Spleen (tissue), 7 donors: ENCODE results near the gene OVAAL.

Experiments used
- POLR2A ChIP-seq, 3 donors: fragments of 450-650 bp; IDR thresholded peaks; one replicate each; pipeline ENCODE4 v1.5.1; 2017; ENCODE audit warnings: antibody characterized with exemption in 3 of 3, mild to moderate bottlenecking in 1 of 3
- POLR2AphosphoS5 ChIP-seq, 3 donors: sonication (generic); formaldehyde crosslinking; IDR thresholded peaks; one replicate each; pipeline ENCODE4 v1.5.1; 2017; ENCODE audit warnings: antibody characterized with exemption in 3 of 3
- TF ChIP-seq, protein P1 (sequence below), 11 experiments: fragments of 200-600 bp in 7 of 11; fragments of 450-650 bp in 4 of 11; sonication (generic) in 4 of 11; IDR thresholded peaks in 8 of 11; conservative IDR thresholded peaks in 3 of 11; 1 replicate in 7 of 11; 2 replicates in 4 of 11; pipeline versions ENCODE4 v1.4.0 to v1.8.0; 2016 to 2021; ENCODE audit warnings: antibody characterized with exemption in 11 of 11, inconsistent platforms in 4 of 11, mild to moderate bottlenecking in 1 of 11
- donor health status: DM: no; HTN: no; CAD: no; lungs with moderate emphysema.
- donor health status: DM: no; HTN: no; CAD: no.
- donor health status: DM: no; HTN: no; CAD: no.

GRCh38 chr1:180611016-180611930 lies 52.5 kb downstream of the OVAAL start:
- TF ChIP-seq POLR2A (IDR thresholded peaks at IDR 0.05) (no peak), POLR2AphosphoS5 (IDR thresholded peaks at IDR 0.05) (no peak)
- TF ChIP-seq, protein P1, sequence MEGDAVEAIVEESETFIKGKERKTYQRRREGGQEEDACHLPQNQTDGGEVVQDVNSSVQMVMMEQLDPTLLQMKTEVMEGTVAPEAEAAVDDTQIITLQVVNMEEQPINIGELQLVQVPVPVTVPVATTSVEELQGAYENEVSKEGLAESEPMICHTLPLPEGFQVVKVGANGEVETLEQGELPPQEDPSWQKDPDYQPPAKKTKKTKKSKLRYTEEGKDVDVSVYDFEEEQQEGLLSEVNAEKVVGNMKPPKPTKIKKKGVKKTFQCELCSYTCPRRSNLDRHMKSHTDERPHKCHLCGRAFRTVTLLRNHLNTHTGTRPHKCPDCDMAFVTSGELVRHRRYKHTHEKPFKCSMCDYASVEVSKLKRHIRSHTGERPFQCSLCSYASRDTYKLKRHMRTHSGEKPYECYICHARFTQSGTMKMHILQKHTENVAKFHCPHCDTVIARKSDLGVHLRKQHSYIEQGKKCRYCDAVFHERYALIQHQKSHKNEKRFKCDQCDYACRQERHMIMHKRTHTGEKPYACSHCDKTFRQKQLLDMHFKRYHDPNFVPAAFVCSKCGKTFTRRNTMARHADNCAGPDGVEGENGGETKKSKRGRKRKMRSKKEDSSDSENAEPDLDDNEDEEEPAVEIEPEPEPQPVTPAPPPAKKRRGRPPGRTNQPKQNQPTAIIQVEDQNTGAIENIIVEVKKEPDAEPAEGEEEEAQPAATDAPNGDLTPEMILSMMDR (IDR thresholded peaks at IDR 0.05 in 8 of 11, conservative IDR thresholded peaks at IDR 0.05 in 3 of 11): no peak
